NCI-H82 treated with DMSO at 0.1 percent for 48 hours (cell line): ENCODE measurements around the gene MUC2.
"Not testable (repeated sequence)": the region's sequence is repeated elsewhere in the genome, so short reads cannot be mapped to it uniquely, and the experiment has no call there.

Experiments
- DNase-seq: peaks from one replicate; lab custom pipeline; 2025; ENCODE audit not compliant: unreplicated experiment; lab: John Stamatoyannopoulos, UW

MUC2 gene

GRCh38 chr11:1102996-1103395 lies 28.3 kb downstream of the MUC2 start:
- no peak for DNase-seq

DNA sequence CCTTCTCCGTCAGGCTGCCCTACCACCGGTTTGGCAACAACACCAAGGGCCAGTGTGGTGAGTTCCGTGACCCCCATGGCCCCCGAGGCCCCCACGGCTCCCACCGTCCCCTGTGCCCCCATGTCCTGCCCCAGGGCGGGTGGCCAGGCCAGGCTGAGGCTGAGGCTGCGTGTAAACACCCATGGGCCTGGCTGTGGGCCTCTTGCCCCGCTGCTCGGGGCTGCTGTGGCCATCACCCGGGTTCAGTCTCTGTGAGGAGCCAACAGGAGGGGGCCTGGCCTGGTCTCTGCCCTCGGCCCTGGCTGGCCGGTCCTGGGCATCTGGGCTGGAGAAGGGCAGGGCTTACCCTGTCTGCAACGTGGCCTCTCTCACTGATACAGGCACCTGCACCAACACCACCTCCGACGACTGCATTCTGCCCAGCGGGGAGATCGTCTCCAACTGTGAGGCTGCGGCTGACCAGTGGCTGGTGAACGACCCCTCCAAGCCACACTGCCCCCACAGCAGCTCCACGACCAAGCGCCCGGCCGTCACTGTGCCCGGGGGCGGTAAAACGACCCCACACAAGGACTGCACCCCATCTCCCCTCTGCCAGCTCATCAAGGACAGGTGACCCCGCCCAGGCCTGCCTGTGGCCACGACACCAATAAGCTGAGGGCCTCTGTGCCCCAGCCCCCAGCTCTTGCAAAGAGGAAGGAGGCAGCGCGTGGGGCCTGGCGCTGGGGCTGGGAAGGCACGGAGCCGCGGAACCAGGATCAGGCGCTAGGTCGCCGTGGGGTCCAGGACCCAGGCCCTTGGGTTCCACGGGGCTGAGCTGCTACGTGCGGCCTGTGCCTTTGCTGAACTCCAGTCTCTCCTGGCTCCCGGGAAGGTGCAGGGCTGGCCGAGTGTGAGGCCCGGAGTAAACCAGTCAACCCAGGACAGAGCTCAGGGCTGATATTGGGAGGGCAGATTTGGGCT lies 29.0 kb downstream of the MUC2 start:
- DNase-seq = no peak

DNA sequence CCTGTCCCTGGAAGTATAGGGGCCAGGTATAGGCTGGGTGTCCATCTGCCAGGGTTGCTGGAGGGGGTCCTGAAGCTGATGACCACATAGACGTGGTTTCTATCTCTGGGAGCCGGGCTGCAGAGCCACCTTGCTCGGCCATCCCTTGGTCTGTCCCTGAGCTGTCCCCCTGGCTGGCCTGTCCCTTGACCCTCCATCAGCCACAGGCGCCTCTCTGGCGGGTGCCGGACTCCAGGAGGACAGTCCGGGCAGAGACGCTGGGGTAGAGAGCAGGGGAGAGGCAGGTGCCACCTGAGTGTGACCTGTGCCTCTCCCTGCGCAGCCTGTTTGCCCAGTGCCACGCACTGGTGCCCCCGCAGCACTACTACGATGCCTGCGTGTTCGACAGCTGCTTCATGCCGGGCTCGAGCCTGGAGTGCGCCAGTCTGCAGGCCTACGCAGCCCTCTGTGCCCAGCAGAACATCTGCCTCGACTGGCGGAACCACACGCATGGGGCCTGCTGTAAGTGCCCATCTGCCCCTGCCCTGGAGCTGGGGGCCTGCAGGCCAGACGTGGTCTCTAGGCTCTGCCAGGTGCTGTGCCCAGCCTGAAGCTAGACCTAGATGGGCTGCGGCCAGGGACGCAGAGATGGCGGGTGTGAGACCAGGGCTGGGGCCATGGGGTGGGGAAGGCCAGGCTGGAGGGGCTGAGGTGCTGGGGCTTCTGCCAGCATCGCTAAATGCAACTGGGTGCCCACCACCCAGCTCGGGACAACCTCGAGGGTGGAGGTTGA lies 29.9 kb downstream of the MUC2 start:
- DNase-seq = no peak

DNA sequence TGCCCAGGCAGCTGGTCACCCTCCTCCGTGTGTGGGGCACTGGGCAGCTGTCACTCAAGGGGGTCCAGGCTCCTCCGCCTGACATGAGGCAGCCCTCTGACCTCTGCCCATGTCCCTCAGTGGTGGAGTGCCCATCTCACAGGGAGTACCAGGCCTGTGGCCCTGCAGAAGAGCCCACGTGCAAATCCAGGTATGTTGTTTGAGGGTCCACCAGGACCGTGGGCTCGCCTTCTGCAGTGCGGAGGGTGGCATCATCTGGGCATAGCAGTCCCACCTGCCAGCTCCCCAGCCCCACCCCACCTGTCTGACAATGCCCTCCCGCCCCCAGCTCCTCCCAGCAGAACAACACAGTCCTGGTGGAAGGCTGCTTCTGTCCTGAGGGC lies 30.5 kb downstream of the MUC2 start:
- no peak for DNase-seq

DNA sequence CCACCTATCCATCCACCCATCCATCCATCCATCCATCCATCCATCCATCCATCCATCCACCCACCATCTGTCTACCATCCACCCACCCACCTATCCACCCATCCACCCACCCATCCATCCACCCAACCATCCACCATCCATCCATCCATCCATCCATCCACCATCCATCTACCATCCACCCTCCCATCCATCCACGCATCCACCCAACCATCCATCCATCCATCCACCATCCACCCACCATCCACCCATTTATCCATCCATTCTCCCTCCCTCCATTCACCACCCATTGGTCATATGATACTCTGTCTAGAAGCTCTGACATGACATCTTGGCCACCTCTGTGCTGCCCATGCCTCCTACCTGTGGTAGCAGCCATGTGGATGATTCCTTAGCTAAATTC lies 31.7 kb downstream of the MUC2 start:
- no peak for DNase-seq

DNA sequence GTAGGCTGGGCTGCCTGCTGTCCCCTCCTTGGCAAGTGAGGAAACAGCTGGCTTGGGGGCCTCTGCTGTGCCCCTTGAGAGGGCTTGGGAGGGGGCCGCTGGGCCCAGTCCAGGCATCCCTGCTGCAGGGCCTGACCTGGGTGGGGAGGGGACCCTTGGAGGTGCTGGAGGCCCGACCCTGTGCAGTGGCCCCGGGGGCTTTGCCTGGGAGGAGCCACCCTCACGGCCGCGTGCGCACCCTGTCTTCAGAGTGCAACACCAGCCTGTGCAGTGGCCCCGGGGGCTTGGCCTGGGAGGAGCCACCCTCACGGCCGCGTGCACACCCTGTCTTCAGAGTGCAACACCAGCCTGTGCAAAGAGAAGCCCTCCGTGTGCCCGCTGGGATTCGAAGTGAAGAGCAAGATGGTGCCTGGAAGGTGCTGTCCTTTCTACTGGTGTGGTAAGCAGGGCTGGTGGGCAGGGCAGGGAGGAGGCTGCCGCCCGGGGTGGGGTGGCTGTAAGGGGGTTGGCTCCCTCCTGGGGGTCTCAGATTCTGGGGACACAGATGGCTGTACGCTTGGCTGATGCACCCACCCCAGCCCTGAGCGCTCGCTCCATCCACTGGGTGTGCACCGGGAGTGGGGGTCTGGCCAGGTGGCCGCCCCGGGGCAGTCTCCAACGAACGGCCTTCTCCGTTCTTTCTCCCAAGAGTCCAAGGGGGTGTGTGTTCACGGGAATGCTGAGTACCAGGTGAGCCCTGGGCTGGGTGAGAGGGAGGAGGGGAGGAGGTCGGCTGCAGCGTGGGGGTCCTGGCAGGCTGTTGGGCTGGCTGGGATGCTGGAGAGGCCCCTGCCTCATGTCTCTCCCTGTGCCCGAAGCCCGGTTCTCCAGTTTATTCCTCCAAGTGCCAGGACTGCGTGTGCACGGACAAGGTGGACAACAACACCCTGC lies 32.9 kb downstream of the MUC2 start:
- DNase-seq = no peak

- no peak for DNase-seq
Measured at GRCh38 chr11:1108246-1108900, 33.7 kb downstream of the MUC2 start.

- DNase-seq = no peak
Measured at GRCh38 chr11:1109101-1109917, 34.6 kb downstream of the MUC2 start.

DNA sequence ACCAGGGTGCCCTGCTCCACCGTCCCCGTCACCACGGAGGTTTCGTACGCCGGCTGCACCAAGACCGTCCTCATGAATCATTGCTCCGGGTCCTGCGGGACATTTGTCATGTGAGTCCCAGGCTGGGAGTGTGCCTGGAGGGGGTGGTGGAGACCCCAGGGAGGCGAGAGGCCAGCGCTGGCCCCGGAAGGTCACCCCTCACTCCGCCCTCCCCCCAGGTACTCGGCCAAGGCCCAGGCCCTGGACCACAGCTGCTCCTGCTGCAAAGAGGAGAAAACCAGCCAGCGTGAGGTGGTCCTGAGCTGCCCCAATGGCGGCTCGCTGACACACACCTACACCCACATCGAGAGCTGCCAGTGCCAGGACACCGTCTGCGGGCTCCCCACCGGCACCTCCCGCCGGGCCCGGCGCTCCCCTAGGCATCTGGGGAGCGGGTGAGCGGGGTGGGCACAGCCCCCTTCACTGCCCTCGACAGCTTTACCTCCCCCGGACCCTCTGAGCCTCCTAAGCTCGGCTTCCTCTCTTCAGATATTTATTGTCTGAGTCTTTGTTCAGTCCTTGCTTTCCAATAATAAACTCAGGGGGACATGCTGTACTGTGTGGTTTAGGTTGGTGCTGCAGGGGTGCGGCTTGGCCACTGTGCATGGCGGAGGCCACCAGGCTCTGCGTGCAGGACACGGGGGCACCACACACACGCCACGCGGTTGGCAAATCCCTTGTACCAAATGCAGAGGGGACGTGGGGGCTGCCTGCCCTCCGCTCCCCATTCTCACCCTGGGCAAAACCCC lies 35.4 kb downstream of the MUC2 start:
- no peak for DNase-seq

- no peak for DNase-seq
Measured at GRCh38 chr11:1111545-1112212, 37.0 kb downstream of the MUC2 start.

DNA sequence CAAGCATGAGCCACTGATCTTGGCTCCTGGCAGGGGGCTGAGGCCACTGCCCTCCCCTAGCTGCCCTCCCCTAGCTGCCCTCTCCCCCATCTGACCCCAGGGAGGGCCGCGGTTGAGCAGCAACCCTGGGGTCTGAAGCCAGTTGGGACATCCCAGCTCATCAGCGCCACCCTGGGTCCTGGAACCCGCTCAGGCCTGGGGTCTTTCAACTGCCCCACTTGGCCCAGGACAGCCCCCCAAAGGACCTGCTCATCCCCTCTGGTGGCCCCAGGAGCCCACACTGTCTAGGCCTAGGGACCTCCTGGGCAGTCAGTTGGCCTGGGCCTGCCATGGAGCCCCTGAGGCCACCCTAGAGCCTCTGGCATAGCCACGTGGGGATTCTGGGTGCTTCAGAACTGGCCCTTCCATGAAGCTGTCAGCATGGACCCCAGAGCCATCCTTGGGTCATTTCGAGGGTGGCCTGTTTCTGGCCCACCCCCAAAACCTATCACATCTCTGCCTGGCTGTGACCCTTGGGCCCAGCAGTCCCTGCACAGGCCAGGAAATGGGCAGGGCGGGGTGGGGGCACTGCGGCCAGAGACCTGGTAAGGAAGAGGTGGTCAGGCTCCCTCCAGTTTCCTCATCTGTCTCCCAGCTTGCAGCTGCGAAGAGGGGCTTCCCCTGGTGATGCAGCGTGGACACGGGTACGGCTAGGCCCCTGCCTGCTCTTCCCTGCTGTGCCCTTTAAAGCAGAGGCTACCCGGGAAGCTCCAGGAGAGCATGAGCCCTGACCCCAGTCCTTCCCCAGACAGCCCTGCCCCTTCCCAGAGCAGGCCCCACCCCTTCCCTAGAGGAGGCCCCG lies 37.9 kb downstream of the MUC2 start:
- no peak for DNase-seq

DNA sequence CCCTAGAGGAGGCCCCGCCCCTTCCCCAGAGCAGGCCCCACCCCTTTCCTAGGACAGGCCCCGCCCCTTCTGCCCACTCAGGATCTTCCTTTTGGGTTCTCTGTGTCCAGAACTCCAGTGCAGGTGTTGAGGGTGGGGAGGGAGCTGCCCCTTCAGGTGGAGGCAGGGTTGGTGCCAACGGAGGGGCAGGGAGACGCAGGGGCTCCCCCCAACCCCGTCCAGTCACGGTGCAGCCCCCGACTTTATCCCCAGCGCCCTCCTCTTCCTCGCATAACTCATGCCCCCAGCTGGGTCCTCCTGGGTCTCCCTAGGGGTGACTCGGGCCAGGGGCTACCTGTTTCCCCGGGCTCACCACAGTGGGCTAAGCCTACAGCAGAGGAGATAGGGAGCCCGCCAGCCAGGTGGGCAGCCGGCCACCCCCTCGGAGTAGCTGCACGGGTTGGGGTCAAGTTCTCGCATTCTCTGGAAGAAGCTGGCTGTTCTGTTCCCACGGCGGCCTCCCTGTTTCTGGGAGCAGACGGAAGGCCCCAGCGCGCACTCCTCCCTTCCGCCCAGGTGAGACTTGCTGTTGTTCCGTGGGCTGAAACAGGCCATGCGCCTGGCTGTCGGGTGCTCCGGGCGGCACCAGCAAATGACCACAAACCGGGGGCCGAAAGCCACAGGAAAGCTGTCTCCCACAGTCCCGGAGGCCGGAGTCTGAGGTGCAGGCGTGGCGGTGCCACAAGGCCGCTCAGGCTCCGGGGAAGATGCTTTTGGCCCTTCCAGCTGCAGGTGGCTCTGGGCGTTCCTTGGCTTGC lies 38.9 kb downstream of the MUC2 start:
- DNase-seq = no peak

- DNase-seq = not testable (repeated sequence)
Measured at GRCh38 chr11:1115292-1115691, 40.6 kb downstream of the MUC2 start.

DNA sequence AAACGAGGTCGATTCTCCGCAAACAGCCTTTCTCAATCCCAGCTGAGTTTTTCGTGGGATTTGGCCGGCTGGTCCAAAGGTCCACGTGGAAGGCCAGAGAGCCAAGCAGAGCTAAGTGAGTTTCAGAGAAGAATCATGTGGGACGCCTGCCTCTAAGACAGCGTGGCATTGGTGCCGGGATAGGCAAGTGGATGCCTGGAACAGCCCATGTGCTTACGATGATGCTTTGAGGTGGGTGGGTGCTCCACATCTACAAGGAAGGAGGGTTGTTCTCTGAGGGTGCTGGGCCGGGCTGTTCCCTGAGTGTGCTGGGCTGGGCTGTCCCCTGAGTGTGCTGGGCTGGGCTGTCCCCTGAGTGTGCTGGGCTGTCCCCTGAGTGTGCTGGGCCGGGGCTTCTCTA lies 41.4 kb downstream of the MUC2 start:
- DNase-seq = no peak

- DNase-seq = no peak
Measured at GRCh38 chr11:1116666-1117390, 42.2 kb downstream of the MUC2 start.

- DNase-seq = no peak
Measured at GRCh38 chr11:1117992-1118391, 43.3 kb downstream of the MUC2 start.
